ENCODE results near the gene SETX.
"Not testable (repeated sequence)": the region's sequence is repeated elsewhere in the genome, so short reads cannot be mapped to it uniquely, and the experiment has no call there.

SETX gene

GRCh38 chr9:132381966-132382541 lies 27.3 kb upstream of the SETX start:
- ChIA-PET POLR2A (no interaction called here), CTCF (no interaction called here)
- no peak for DNase-seq (ENCODE audit: extremely low spot score)
- no peak for TF ChIP-seq ZNF384 (IDR thresholded peaks at IDR 0.05)
- TF ChIP-seq FOXA1 (IDR thresholded peaks at IDR 0.05) = no peak
- no peak for TF ChIP-seq FOXK2 (IDR thresholded peaks at IDR 0.05)
- TF ChIP-seq FOXM1 (IDR thresholded peaks at IDR 0.05; ENCODE audit: borderline replicate concordance) = no peak
- TF ChIP-seq BHLHE40 (IDR thresholded peaks at IDR 0.05; ENCODE audit: borderline replicate concordance) = no peak
- TF ChIP-seq ELF4 (IDR thresholded peaks at IDR 0.05) = no peak
- TF ChIP-seq TARDBP (IDR thresholded peaks at IDR 0.05) = no peak
- TF ChIP-seq PKNOX1 (IDR thresholded peaks at IDR 0.05) = no peak
- TF ChIP-seq HDGF (IDR thresholded peaks at IDR 0.05; ENCODE audit: borderline replicate concordance) = no peak
- TF ChIP-seq NFRKB (IDR thresholded peaks at IDR 0.05) = no peak
- TF ChIP-seq L3MBTL2 (conservative IDR thresholded peaks at IDR 0.05) = no peak
- no peak for TF ChIP-seq SUZ12 (IDR thresholded peaks at IDR 0.05)
- no peak for TF ChIP-seq CTBP1 (IDR thresholded peaks at IDR 0.05; ENCODE audit: borderline replicate concordance)
- TF ChIP-seq LEF1 (IDR thresholded peaks at IDR 0.05; ENCODE audit: borderline replicate concordance) = no peak
- TF ChIP-seq ARNT (IDR thresholded peaks at IDR 0.05) = no peak
- no peak for TF ChIP-seq SP1 (IDR thresholded peaks at IDR 0.05)

- CTCF ChIA-PET, POLR2A ChIA-PET: not testable (repeated sequence)
Measured at GRCh38 chr9:132378416-132378815, 23.6 kb upstream of the SETX start.

GRCh38 chr9:132377769-132378168 lies 23.0 kb upstream of the SETX start:
- CTCF ChIA-PET; POLR2A ChIA-PET; DNase-seq (ENCODE audit: extremely low spot score): not testable (repeated sequence)

More at GRCh38 chr9:132378416-132378815, 23.6 kb upstream of the SETX start:
- DNase-seq (ENCODE audit: extremely low spot score) = not testable (repeated sequence)

GRCh38 chr9:132372177-132373095 lies 17.6 kb upstream of the SETX start:
- DNase-seq (ENCODE audit: extremely low spot score) = no peak
- ChIA-PET POLR2A (interaction anchor here (0.7 kb wide), 1 partner anchor 18 kb away, joined by 3 read pairs; the partner anchor contains the start of gene SETX), CTCF (no interaction called here)
- TF ChIP-seq FOXK2 (IDR thresholded peaks at IDR 0.05) = no peak

- POLR2A ChIA-PET = no interaction called here
- DNase-seq (ENCODE audit: extremely low spot score) = no peak
- CTCF ChIA-PET = no interaction called here
- TF ChIP-seq PKNOX1 (IDR thresholded peaks at IDR 0.05) (peak; percentile 81), CTBP1 (IDR thresholded peaks at IDR 0.05; ENCODE audit: borderline replicate concordance) (no peak)
Measured at GRCh38 chr9:132370592-132370991, 15.8 kb upstream of the SETX start.

GRCh38 chr9:132369421-132369820 lies 14.6 kb upstream of the SETX start:
- TF ChIP-seq SUZ12 (IDR thresholded peaks at IDR 0.05) (no peak), SP1 (IDR thresholded peaks at IDR 0.05) (no peak), PKNOX1 (IDR thresholded peaks at IDR 0.05) (no peak), ARNT (IDR thresholded peaks at IDR 0.05) (no peak), CTBP1 (IDR thresholded peaks at IDR 0.05; ENCODE audit: borderline replicate concordance) (no peak), FOXA1 (IDR thresholded peaks at IDR 0.05) (no peak), NFRKB (IDR thresholded peaks at IDR 0.05) (no peak), ZNF384 (IDR thresholded peaks at IDR 0.05) (no peak), FOXK2 (IDR thresholded peaks at IDR 0.05) (no peak), TARDBP (IDR thresholded peaks at IDR 0.05) (no peak), ELF4 (IDR thresholded peaks at IDR 0.05) (no peak), LEF1 (IDR thresholded peaks at IDR 0.05; ENCODE audit: borderline replicate concordance) (no peak), HDGF (IDR thresholded peaks at IDR 0.05; ENCODE audit: borderline replicate concordance) (no peak), FOXM1 (IDR thresholded peaks at IDR 0.05; ENCODE audit: borderline replicate concordance) (no peak)
- no peak for DNase-seq (ENCODE audit: extremely low spot score)
- ChIA-PET CTCF (no interaction called here), POLR2A (no interaction called here)

GRCh38 chr9:132367613-132368313 lies 13.0 kb upstream of the SETX start:
- ChIA-PET CTCF (no interaction called here), POLR2A (interaction anchor here (1.1 to 1.2 kb wide), 2 partner anchors 13 to 14 kb away, joined by 3 to 7 read pairs; partner anchors contain the start of gene SETX)
- no peak for TF ChIP-seq LEF1 (IDR thresholded peaks at IDR 0.05; ENCODE audit: borderline replicate concordance)
- no peak for TF ChIP-seq FOXK2 (IDR thresholded peaks at IDR 0.05)
- TF ChIP-seq ARNT (IDR thresholded peaks at IDR 0.05) = no peak
- TF ChIP-seq FOXM1 (IDR thresholded peaks at IDR 0.05; ENCODE audit: borderline replicate concordance) = no peak
- no peak for TF ChIP-seq SP1 (IDR thresholded peaks at IDR 0.05)
- no peak for TF ChIP-seq SUZ12 (IDR thresholded peaks at IDR 0.05)
- TF ChIP-seq PKNOX1 (IDR thresholded peaks at IDR 0.05) = no peak
- no peak for TF ChIP-seq ZNF384 (IDR thresholded peaks at IDR 0.05)
- TF ChIP-seq ELF4 (IDR thresholded peaks at IDR 0.05) = no peak
- TF ChIP-seq NFRKB (IDR thresholded peaks at IDR 0.05) = no peak
- TF ChIP-seq L3MBTL2 (conservative IDR thresholded peaks at IDR 0.05) = no peak
- TF ChIP-seq HDGF (IDR thresholded peaks at IDR 0.05; ENCODE audit: borderline replicate concordance) = no peak
- peak; percentile 37 for DNase-seq (ENCODE audit: extremely low spot score)
